K562 (cell line): ENCODE results near the gene MDK. TPM values are rescaled to one million over a fixed set of nuclear protein-coding genes. Genes with fewer than 3 reads are reported as not detected.

Experiments
- BACH1 ChIP-seq: fragments of 200-800 bp; sonication (Bioruptor generic); IDR thresholded peaks from 2 replicates; pipeline ENCODE4 v1.6.1; 2016; ENCODE audit warnings: missing genetic modification characterization, missing compliant biosample characterization
- DMBX1 ChIP-seq: fragments of 250-450 bp; sonication (Bioruptor Pico); IDR thresholded peaks from 2 replicates; pipeline ENCODE4 v1.8.0; 2022; ENCODE audit warnings: inconsistent platforms, mild to moderate bottlenecking, moderate library complexity, borderline replicate concordance
- EGR1 ChIP-seq: fragments of 450-650 bp; conservative IDR thresholded peaks from 2 replicates; pipeline ENCODE4 v1.6.1; 2017; ENCODE audit warnings: mild to moderate bottlenecking
- EP300 ChIP-seq: IDR thresholded peaks from 2 replicates; pipeline ENCODE4 v1.6.1; 2012; ENCODE audit warnings: low read length, improper control_type of control experiment
- FOXP1 ChIP-seq: sonication (generic); formaldehyde crosslinking; IDR thresholded peaks from 2 replicates; pipeline ENCODE4 v1.8.0; 2022; ENCODE audit warnings: mild to moderate bottlenecking, missing genetic modification reagents
- HMG20A ChIP-seq: fragments of 450-650 bp; formaldehyde crosslinking; conservative IDR thresholded peaks from 2 replicates; pipeline ENCODE4 v1.4.0; 2020; ENCODE audit warnings: mild to moderate bottlenecking, mixed read lengths
- IRF2 ChIP-seq: sonication (generic); formaldehyde crosslinking; IDR thresholded peaks from 2 replicates; pipeline ENCODE4 v1.8.1; 2022; ENCODE audit warnings: mild to moderate bottlenecking, missing genetic modification reagents
- JUNB ChIP-seq: fragments of 450-650 bp; formaldehyde crosslinking; conservative IDR thresholded peaks from 2 replicates; pipeline ENCODE4 v1.4.0; 2020; ENCODE audit warnings: mild to moderate bottlenecking
- MEF2A ChIP-seq: IDR thresholded peaks from 2 replicates; pipeline ENCODE4 v1.6.1; 2011; ENCODE audit warnings: low read depth, mild to moderate bottlenecking, low read length, moderate library complexity; ENCODE audit not compliant: control insufficient read depth
- MTF1 ChIP-seq: fragments of 250-450 bp; sonication (Bioruptor Pico); IDR thresholded peaks from 2 replicates; pipeline ENCODE4 v1.9.0; 2021; ENCODE audit warnings: moderate library complexity, mild to moderate bottlenecking, inconsistent platforms, borderline replicate concordance
- NCOA1 ChIP-seq: fragments of 450-650 bp; IDR thresholded peaks from 2 replicates; pipeline ENCODE4 v1.6.1; 2016; ENCODE audit warnings: low read depth
- PCBP1 ChIP-seq: fragments of 200-400 bp; formaldehyde crosslinking; IDR thresholded peaks from 2 replicates; pipeline ENCODE4 v1.6.1; 2018; ENCODE audit warnings: mild to moderate bottlenecking, low read depth, low read length; ENCODE audit not compliant: poor library complexity, severe bottlenecking
- SMARCE1 ChIP-seq: fragments of 450-650 bp; IDR thresholded peaks from 2 replicates; pipeline ENCODE4 v1.7.1; 2016; ENCODE audit warnings: mild to moderate bottlenecking
- SNAPC5 ChIP-seq: fragments of 250-450 bp; sonication (Bioruptor Pico); IDR thresholded peaks from 2 replicates; pipeline ENCODE4 v1.8.0; 2021; ENCODE audit warnings: moderate library complexity, mild to moderate bottlenecking, inconsistent platforms
- SNIP1 ChIP-seq: fragments of 450-650 bp; IDR thresholded peaks from 2 replicates; pipeline ENCODE4 v1.7.1; 2017; ENCODE audit warnings: low read depth, mild to moderate bottlenecking
- YBX1 ChIP-seq: fragments of 450-650 bp; IDR thresholded peaks from 2 replicates; pipeline ENCODE4 v1.7.1; 2016; ENCODE audit warnings: mild to moderate bottlenecking
- ZC3H8 ChIP-seq: fragments of 450-650 bp; IDR thresholded peaks from 2 replicates; pipeline ENCODE4 v1.6.1; 2017
- ZFP30 ChIP-seq: fragments of 250-450 bp; sonication (Bioruptor Pico); IDR thresholded peaks from 2 replicates; pipeline ENCODE4 v1.8.0; 2022; ENCODE audit warnings: moderate library complexity, mild to moderate bottlenecking, inconsistent platforms, borderline replicate concordance
- ZNF253 ChIP-seq: fragments of 250-450 bp; sonication (Bioruptor Pico); conservative IDR thresholded peaks from 2 replicates; pipeline ENCODE4 v1.6.1; 2021; ENCODE audit warnings: mild to moderate bottlenecking
- ZNF407 ChIP-seq: fragments of 450-650 bp; IDR thresholded peaks from 2 replicates; pipeline ENCODE4 v1.6.1; 2016; ENCODE audit warnings: low read depth
- ZNF408 ChIP-seq: fragments of 250-450 bp; sonication (Bioruptor Pico); IDR thresholded peaks from 2 replicates; pipeline ENCODE4 v1.4.0; 2020; ENCODE audit warnings: low read depth, mild to moderate bottlenecking, moderate library complexity
- polyA plus RNA-seq, 8 experiments: library from polyadenylated mRNA; depleted of rRNA in 4 of 8; stranded (reverse) in 5 of 8; unstranded in 3 of 8; fragments of >200 nt; fragmentation: Nextera tagmentation in 2 of 8; fragmentation: Illumina TruSeq in 1 of 8; extraction: Ambion mirVana in 2 of 8; extraction: Trizol in 1 of 8; gene quantifications; 2 replicates each; pipeline versions ENCODE4 v1.2.1 to v1.2.3, GENCODE V29; 2011 to 2014; ENCODE audit warnings: inconsistent platforms in 1 of 8, missing spikeins in 1 of 8
- total RNA-seq, 7 experiments: library from RNA; depleted of rRNA in 6 of 7; stranded (reverse); fragments of >200 nt in 6 of 7; fragmentation: Illumina TruSeq in 2 of 7; extraction: Trizol in 2 of 7; gene quantifications; 2 replicates each; pipeline versions ENCODE4 v1.2.1 to v1.2.3, GENCODE V29; 2011 to 2021; ENCODE audit warnings: low replicate concordance in 1 of 7
- TF ChIP-seq, protein P1 (sequence below), 2 experiments: fragments of 250-450 bp in 1 of 2; fragments of 450-650 bp in 1 of 2; sonication (Bioruptor Pico) in 1 of 2; IDR thresholded peaks; 2 replicates each; pipeline versions ENCODE4 v1.6.1 to v1.8.0; 2016 to 2021; ENCODE audit warnings: mild to moderate bottlenecking in 2 of 2, moderate library complexity in 2 of 2, missing compliant biosample characterization in 1 of 2, missing genetic modification characterization in 1 of 2

The MDK gene
- total and polyA plus RNA-seq, 9 of the 15 experiments (the other 6 are each of a cell fraction or from before 2014, with no cell fraction given) = 20.7 to 700 (median 350) TPM

DNA sequence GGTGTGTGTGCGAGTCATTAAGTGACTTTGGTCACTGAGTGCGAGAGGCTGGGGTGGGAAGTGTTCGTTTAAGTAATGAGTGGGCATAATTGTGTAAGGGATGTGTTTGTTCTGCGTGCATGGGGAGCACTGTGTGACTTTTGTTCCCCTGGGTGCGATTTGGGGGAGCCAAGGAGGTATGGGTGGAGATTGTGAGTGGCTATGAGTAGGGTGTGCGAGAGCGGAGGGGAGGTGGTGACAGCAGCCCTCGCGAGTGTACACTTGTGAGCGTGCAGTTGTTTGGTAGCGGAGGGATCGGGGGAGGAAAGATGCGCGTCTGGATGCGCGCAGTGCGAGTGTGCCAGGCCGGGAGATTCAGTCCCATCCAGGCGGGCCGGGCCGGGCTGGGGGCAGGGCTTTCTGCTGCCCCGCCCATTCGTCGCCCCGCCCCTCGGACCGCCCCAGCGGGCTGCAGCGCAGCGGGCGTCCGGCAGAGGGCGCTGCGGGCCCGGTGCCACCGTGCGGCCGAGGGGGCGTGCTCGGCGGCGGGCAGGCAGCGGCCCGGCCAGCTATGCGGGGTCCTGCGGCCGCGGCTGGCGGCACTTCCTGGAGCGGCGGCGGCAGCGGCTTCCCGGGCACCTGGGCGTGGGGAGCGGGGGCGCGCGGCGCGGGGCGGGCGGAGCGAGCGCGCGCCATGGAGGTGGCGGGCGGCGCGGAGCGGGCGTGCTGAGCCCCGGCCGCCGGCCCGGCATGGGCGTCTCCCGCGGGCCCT lies 34.4 kb upstream of the MDK start, which contains the start of gene DGKZ (continued):
- no peak for TF ChIP-seq SNIP1
- TF ChIP-seq ZNF408 = no peak
- no peak for TF ChIP-seq NCOA1
- TF ChIP-seq SMARCE1 = no peak
- no peak for TF ChIP-seq ZFP30 (CRISPR knock-in tag)
- TF ChIP-seq ZNF253 (CRISPR knock-in tag) = no peak
- TF ChIP-seq JUNB (CRISPR knock-in tag) = no peak
- TF ChIP-seq MEF2A = no peak
- no peak for TF ChIP-seq DMBX1
- TF ChIP-seq IRF2 (CRISPR knock-in tag) = peak; percentile 45; the same call in 1 of the 2 replicates
- no peak for TF ChIP-seq EGR1
- TF ChIP-seq, protein P1, sequence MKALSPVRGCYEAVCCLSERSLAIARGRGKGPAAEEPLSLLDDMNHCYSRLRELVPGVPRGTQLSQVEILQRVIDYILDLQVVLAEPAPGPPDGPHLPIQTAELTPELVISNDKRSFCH (CRISPR knock-in tag; IDR thresholded peaks at IDR 0.05) = no peak
- TF ChIP-seq, protein P1 (tag; IDR thresholded peaks at IDR 0.05) = no peak
- TF ChIP-seq MTF1 = no peak
- 0 out of 2 replicates have a peak, but pooled peaks have one; percentile 15 for TF ChIP-seq EP300
- no peak for TF ChIP-seq ZNF407
- TF ChIP-seq SNAPC5 = no peak
- TF ChIP-seq BACH1 (tag) = no peak
- no peak for TF ChIP-seq HMG20A
- no peak for TF ChIP-seq YBX1
- no peak for TF ChIP-seq FOXP1 (CRISPR knock-in tag)
- no peak for TF ChIP-seq ZC3H8
- no peak for TF ChIP-seq PCBP1
